Natural killer cell (primary cell): ENCODE measurements around the gene SRSF12. TPM values are rescaled to one million over a fixed set of nuclear protein-coding genes. Genes with fewer than 3 reads are reported as not detected.

Source experiments
- ATAC-seq, 3 donors: fragments of 150-1000 bp in 2 of 3; fragments of 200-7000 bp in 1 of 3; cut with Tn5 transposase; 1 replicate in 1 of 3; 2 replicates in 2 of 3; pipeline ENCODE4 v1.10.0; 2021; ENCODE audit warnings: mild to moderate bottlenecking in 2 of 3, moderate library complexity in 2 of 3
- DNase-seq, 2 donors: peaks; one replicate each; pipeline versions ENCODE4 v3.0.0 to v3.0.0-alpha.2; 2013 to 2021; ENCODE audit warnings: mixed read lengths in 1 of 2
- H3K27ac ChIP-seq: one replicate; pipeline ENCODE4 v1.5.1; 2013; ENCODE audit warnings: mild to moderate bottlenecking, low read length
- H3K27me3 ChIP-seq: one replicate; pipeline ENCODE4 v1.6.1; 2013; ENCODE audit warnings: low read length; ENCODE audit not compliant: control insufficient read depth, insufficient read depth
- H3K36me3 ChIP-seq: one replicate; pipeline ENCODE4 v1.6.1; 2013; ENCODE audit warnings: low read length; ENCODE audit not compliant: control insufficient read depth, insufficient read depth
- H3K4me1 ChIP-seq: one replicate; pipeline ENCODE4 v1.6.1; 2013; ENCODE audit warnings: low read length; ENCODE audit not compliant: control insufficient read depth, insufficient read depth
- H3K4me3 ChIP-seq: one replicate; pipeline ENCODE4 v1.5.1; 2013; ENCODE audit warnings: low read length
- H3K9me3 ChIP-seq: one replicate; pipeline ENCODE4 v1.6.1; 2013; ENCODE audit warnings: low read length; ENCODE audit not compliant: control insufficient read depth, insufficient read depth
- H3K27ac Mint-ChIP-seq, 2 donors: one replicate each; pipeline ENCODE4 v1.8.0; 2022; ENCODE audit warnings: mild to moderate bottlenecking in 2 of 2, mixed read lengths in 2 of 2, moderate library complexity in 1 of 2
- H3K27me3 Mint-ChIP-seq, 2 donors: one replicate each; pipeline ENCODE4 v1.8.0; 2022; ENCODE audit warnings: low read depth in 2 of 2, mixed read lengths in 2 of 2
- H3K36me3 Mint-ChIP-seq: one replicate; pipeline ENCODE4 v1.8.0; 2022; ENCODE audit warnings: mixed read lengths
- H3K4me1 Mint-ChIP-seq, 2 donors: one replicate each; pipeline ENCODE4 v1.8.0; 2022; ENCODE audit warnings: mixed read lengths in 2 of 2
- H3K4me3 Mint-ChIP-seq: one replicate; pipeline ENCODE4 v1.8.0; 2022; ENCODE audit warnings: mild to moderate bottlenecking, moderate library complexity, mixed read lengths
- H3K9me3 Mint-ChIP-seq, 2 donors: one replicate each; pipeline ENCODE4 v1.8.0; 2022; ENCODE audit warnings: mixed read lengths in 2 of 2
- CTCF ChIP-seq: fragments of 200-600 bp; IDR thresholded peaks from one replicate; pipeline ENCODE4 v1.8.0; 2022; ENCODE audit warnings: antibody characterized with exemption
- WGBS: methylation state at CpG from one replicate; pipeline ENCODE4 v1.1.7; 2013; ENCODE audit warnings: missing lambda C conversion rate; ENCODE audit not compliant: insufficient coverage; 5-methylcytosine and 5-hydroxymethylcytosine counted together
- intact Hi-C: fragments of 100-400 bp; cut with micrococcal nuclease; formaldehyde crosslinking; loops from one replicate; pipeline ENCODE4 v1.14.2; 2022
- total RNA-seq, 4 donors: library from RNA; stranded (reverse); fragments of 120-200 nt in 1 of 4; gene quantifications; one replicate each; pipeline versions ENCODE4 v1.2.3 to v1.2.4, GENCODE V29; 2013 to 2022

SRSF12 gene
- under 1 TPM; 0.07 to 0.45 (median 0.45) TPM for total RNA-seq
- total RNA-seq (2013): 0.05 TPM

- TF ChIP-seq CTCF: no peak
- peaks cover 9% of the 10 kb centered on the region for H3K4me1 ChIP-seq
- H3K9me3 Mint-ChIP-seq: no peaks in the 10 kb centered on the region
Observed at GRCh38 chr6:89117211-89118108, at the start of gene SRSF12. TSS of gene SRSF12 (minus strand) at chr6:89118071. CDS start at chr6:89117887, 184 bp downstream.

GRCh38 chr6:89162047-89162371 lies 44.1 kb upstream of the SRSF12 start:
- no peak overlapping the region for H3K4me3 Mint-ChIP-seq
- no peak overlapping the region for H3K27ac Mint-ChIP-seq
- TF ChIP-seq CTCF: no peak
- Histone ChIP-seq H3K36me3 (peaks cover 41% of the 10 kb centered on the region), H3K4me3 (no peak overlapping the region), H3K27ac (no peak overlapping the region), H3K4me1 (no peaks in the 10 kb centered on the region), H3K27me3 (no peaks in the 10 kb centered on the region), H3K9me3 (no peaks in the 10 kb centered on the region)
- H3K27me3 Mint-ChIP-seq: no peaks in the 10 kb centered on the region
- WGBS: 89% methylated on average over 3 of the region's 4 CpGs
- H3K4me1 Mint-ChIP-seq: no peaks in the 10 kb centered on the region
- no peaks in the 10 kb centered on the region for H3K36me3 Mint-ChIP-seq
- intact Hi-C loops: no loop called here
- no peak for ATAC-seq
- DNase-seq: no peak
- no peaks in the 10 kb centered on the region for H3K9me3 Mint-ChIP-seq

More at GRCh38 chr6:89117211-89118108, at the start of gene SRSF12:
- Histone ChIP-seq H3K9me3 (no peaks in the 10 kb centered on the region), H3K27ac (no peak within 1 kb of the TSS), H3K27me3 (no peaks in the 10 kb centered on the region), H3K4me3 (peak within 1 kb of the TSS; percentile 37), H3K36me3 (no peaks in the 10 kb centered on the region)
- peak within 1 kb of the TSS; percentile 93 for H3K4me3 Mint-ChIP-seq
- peak within 1 kb of the TSS; percentile 54 to 78 for H3K27ac Mint-ChIP-seq
- no peaks in the 10 kb centered on the region for H3K27me3 Mint-ChIP-seq
- no peaks in the 10 kb centered on the region for H3K36me3 Mint-ChIP-seq
- under 1% methylated on average over 106 of the region's 106 CpGs for WGBS
- ATAC-seq (peak; percentile 89 to 95 (median 93)), DNase-seq (peak; percentile 46 to 59)
- peaks cover 6 to 15% of the 10 kb centered on the region in 2 donors for H3K4me1 Mint-ChIP-seq
- intact Hi-C loops: loop anchor here (5.0 kb wide), 1 partner anchor 35 kb away; the partner anchor contains the start of gene PNRC1

- Mint-ChIP-seq H3K27ac (no peak overlapping the region), H3K4me3 (no peak overlapping the region), H3K4me1 (no peaks in the 10 kb centered on the region), H3K27me3 (no peaks in the 10 kb centered on the region), H3K9me3 (no peaks in the 10 kb centered on the region), H3K36me3 (no peaks in the 10 kb centered on the region)
- no peak for TF ChIP-seq CTCF
- no peaks in the 10 kb centered on the region for H3K9me3 ChIP-seq
- ATAC-seq (no peak), DNase-seq (no peak)
- no peak overlapping the region for H3K27ac ChIP-seq
- no peaks in the 10 kb centered on the region for H3K27me3 ChIP-seq
- no peaks in the 10 kb centered on the region for H3K4me1 ChIP-seq
- H3K36me3 ChIP-seq: peaks cover 41% of the 10 kb centered on the region
- intact Hi-C loops: no loop called here
- no peak overlapping the region for H3K4me3 ChIP-seq
- 93% methylated on average over 6 of the region's 7 CpGs for WGBS
Observed at GRCh38 chr6:89161326-89162046, 43.6 kb upstream of the SRSF12 start.
